ENCODE results near the gene IL1RL1.

GRCh38 chr2:102401456-102401855, 90.1 kb downstream of the IL1RL1 start:
- TF ChIP-seq CTCF (conservative IDR thresholded peaks at IDR 0.05 in 1 of 2, IDR thresholded peaks at IDR 0.05 in 1 of 2; ENCODE audit: extremely low read depth in 1 of 2, insufficient read depth in 1 of 2, low read depth in 1 of 2, low read length in 2 of 2) (no peak), EZH2 (IDR thresholded peaks at IDR 0.05; ENCODE audit: borderline replicate concordance, low read length) (no peak)
